HUES6 (cell line): ENCODE results near the gene TFG.

Source experiments
- H3K27ac ChIP-seq: 2 replicates; pipeline ENCODE4 v1.7.0; 2013; ENCODE audit warnings: low read depth, mild to moderate bottlenecking, low read length, inconsistent platforms
- H3K27me3 ChIP-seq: 2 replicates; pipeline ENCODE4 v1.6.1; 2013; ENCODE audit warnings: low read length; ENCODE audit not compliant: control insufficient read depth, insufficient read depth
- H3K36me3 ChIP-seq: 2 replicates; pipeline ENCODE4 v1.6.1; 2013; ENCODE audit warnings: low read length; ENCODE audit not compliant: control insufficient read depth, insufficient read depth
- H3K4me1 ChIP-seq: 2 replicates; pipeline ENCODE4 v1.6.1; 2013; ENCODE audit warnings: low read length; ENCODE audit not compliant: control insufficient read depth, insufficient read depth
- H3K4me3 ChIP-seq: 2 replicates; pipeline ENCODE4 v1.5.1; 2013; ENCODE audit warnings: low read depth, low read length
- H3K9ac ChIP-seq: one replicate; pipeline ENCODE4 v1.6.1; 2013; ENCODE audit warnings: mild to moderate bottlenecking, low read length
- H3K9me3 ChIP-seq: 2 replicates; pipeline ENCODE4 v1.6.1; 2013; ENCODE audit warnings: low read depth, low read length; ENCODE audit not compliant: control insufficient read depth, insufficient read depth

The TFG gene

DNA sequence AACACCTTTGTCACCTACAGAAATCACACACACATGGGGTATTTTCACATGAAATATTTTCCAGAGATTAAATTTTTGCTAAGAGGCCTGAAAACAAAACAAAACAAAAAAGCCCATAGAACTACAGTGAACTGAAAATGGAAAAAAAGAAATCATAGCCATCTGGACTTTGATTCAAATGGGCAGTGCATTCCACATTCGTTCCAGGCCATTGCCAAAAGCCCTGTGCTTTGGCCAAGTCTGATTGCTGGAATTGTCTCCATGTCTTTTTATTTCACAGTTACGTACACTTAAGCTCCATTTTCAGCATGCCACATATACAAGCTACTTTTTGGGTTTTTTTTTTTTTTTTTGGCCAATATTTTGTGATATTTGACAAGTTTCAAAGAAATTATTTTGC is 47.1 kb downstream of the TFG start:
- H3K9ac ChIP-seq: no peak overlapping the region
- peaks cover 6% of the 10 kb centered on the region for H3K36me3 ChIP-seq
- no peaks in the 10 kb centered on the region for H3K9me3 ChIP-seq
- H3K27me3 ChIP-seq: no peaks in the 10 kb centered on the region
- no peak overlapping the region for H3K4me3 ChIP-seq
- peaks cover 15% of the 10 kb centered on the region; the same call in 1 of the 2 replicates for H3K4me1 ChIP-seq
- no peak overlapping the region for H3K27ac ChIP-seq

DNA sequence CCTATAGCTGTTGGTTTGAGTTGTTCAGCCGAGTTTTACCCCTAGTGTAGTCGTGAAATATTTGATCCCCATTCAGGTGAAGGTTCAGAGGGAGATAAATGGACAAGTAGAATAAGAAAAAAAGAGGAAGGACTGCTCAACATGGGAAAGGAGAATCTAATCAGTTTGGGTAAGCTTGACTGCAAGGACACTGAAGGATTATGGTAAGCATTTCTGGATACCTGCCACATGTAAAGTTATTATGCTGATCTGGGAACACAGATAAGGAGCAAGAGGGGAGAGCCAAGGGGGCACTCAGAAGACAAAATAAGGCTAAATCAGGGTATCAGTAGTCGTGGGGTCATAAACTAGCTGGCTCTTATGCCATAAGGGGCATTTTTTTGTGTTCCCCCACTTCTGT is 49.9 kb downstream of the TFG start:
- no peak overlapping the region for H3K9ac ChIP-seq
- no peak overlapping the region for H3K27ac ChIP-seq
- no peaks in the 10 kb centered on the region for H3K9me3 ChIP-seq
- peaks cover 8% of the 10 kb centered on the region; the same call in 1 of the 2 replicates for H3K4me1 ChIP-seq
- H3K36me3 ChIP-seq: no peaks in the 10 kb centered on the region
- no peak overlapping the region for H3K4me3 ChIP-seq
- no peaks in the 10 kb centered on the region for H3K27me3 ChIP-seq

DNA sequence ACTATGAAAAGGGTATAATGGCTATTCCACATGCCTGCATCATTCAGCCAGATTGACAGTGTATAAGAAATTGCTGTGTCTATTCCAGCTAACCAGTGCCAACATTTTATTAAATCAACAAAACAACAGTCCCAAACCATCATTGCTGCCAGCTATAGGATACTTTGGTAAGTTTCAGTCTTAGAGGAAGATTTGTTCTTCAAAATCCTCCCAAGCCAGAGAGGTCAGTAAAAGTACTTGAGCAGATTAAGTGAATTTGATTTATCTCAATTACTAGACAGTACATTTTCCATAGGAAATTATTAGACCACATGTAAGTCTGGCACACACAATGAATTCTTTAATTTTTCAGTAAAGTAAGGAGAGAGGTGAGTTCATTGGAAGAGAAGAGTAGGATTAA is 50.7 kb downstream of the TFG start:
- Histone ChIP-seq H3K9me3 (no peaks in the 10 kb centered on the region), H3K27me3 (no peaks in the 10 kb centered on the region), H3K9ac (no peak overlapping the region), H3K4me3 (no peak overlapping the region), H3K27ac (no peak overlapping the region), H3K4me1 (peaks cover 3% of the 10 kb centered on the region; the same call in 1 of the 2 replicates), H3K36me3 (no peaks in the 10 kb centered on the region)

DNA sequence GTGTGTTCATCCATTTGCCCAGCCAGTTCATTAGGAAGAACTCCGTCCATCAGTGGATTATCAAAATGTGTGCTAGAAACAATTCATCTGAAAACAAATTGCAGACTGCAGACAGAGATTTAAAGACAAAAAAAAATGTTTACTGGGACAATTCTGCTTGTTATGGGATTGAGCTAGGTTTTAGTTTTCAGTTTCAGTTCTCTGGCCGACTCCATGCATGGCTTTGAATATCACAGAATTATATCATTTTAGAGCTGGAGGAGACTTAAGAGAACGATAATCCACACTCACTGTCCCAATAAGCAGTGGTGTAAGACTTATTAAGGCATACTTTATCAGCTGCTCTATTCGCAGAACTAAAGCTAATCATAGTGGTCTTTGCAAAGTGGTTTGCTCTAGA is 51.1 kb downstream of the TFG start:
- Histone ChIP-seq H3K9ac (no peak overlapping the region), H3K27me3 (no peaks in the 10 kb centered on the region), H3K4me1 (peaks cover 3% of the 10 kb centered on the region; the same call in 1 of the 2 replicates), H3K27ac (no peak overlapping the region), H3K36me3 (no peaks in the 10 kb centered on the region), H3K9me3 (no peaks in the 10 kb centered on the region), H3K4me3 (no peak overlapping the region)

DNA sequence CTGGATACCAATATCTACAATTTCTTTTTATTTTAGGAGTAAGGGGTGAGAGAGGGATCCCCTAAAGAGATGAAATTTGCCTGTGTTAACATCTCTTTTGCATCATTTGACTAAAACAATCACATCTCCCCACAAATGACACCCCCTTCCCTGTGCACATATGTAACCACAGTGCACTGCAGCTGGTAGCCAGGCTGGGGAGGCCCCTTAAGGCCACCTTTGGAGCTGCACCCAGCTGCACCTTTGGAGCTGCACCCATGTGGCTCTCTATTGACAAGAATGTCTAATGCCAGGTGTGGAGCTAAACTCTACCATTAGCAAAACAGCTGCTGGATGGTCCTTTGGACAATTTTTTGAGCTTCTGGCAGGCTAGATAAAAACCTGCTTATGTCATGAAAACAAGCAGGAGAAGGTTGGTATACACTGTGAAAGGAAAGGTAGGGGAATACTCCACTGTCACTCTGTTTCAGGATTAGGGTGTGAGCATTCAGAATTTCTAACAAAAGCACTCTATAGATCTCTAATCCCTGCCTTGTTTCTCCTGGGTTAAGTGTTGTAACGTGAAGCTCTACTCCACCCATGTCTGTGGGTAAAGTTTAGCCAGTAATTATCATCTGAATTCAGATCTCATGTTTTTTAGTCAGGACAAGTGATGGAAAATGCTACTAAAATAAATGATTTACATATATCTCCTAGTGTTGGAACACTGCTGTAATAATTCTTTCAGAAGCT is 52.1 kb downstream of the TFG start:
- Histone ChIP-seq H3K27me3 (no peaks in the 10 kb centered on the region), H3K4me1 (peaks cover 3% of the 10 kb centered on the region; the same call in 1 of the 2 replicates), H3K4me3 (no peak overlapping the region), H3K9ac (no peak overlapping the region), H3K27ac (no peak overlapping the region), H3K36me3 (no peaks in the 10 kb centered on the region), H3K9me3 (no peaks in the 10 kb centered on the region)

DNA sequence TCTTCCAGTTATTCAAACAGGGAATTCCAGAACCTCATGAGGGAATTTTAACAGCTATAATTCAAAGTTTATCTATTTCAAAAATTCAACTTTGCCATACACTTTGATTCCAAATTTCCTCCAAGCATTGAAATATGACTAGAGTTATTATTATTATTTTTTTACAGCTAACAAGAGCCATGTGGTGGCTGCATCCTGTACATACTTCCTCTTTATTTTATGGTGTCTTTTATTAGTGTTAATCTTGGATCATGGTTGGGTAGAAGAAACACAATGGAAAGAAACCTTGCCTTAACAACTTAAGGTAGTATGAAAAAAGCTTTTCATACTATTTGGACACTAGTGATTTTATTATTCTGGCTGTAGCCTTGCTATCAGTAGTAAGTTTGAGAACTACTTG is 52.7 kb downstream of the TFG start:
- H3K27ac ChIP-seq: no peak overlapping the region
- no peaks in the 10 kb centered on the region for H3K36me3 ChIP-seq
- no peaks in the 10 kb centered on the region for H3K27me3 ChIP-seq
- H3K4me1 ChIP-seq: peaks cover 3% of the 10 kb centered on the region; the same call in 1 of the 2 replicates
- H3K9me3 ChIP-seq: no peaks in the 10 kb centered on the region
- H3K4me3 ChIP-seq: no peak overlapping the region
- H3K9ac ChIP-seq: no peak overlapping the region

DNA sequence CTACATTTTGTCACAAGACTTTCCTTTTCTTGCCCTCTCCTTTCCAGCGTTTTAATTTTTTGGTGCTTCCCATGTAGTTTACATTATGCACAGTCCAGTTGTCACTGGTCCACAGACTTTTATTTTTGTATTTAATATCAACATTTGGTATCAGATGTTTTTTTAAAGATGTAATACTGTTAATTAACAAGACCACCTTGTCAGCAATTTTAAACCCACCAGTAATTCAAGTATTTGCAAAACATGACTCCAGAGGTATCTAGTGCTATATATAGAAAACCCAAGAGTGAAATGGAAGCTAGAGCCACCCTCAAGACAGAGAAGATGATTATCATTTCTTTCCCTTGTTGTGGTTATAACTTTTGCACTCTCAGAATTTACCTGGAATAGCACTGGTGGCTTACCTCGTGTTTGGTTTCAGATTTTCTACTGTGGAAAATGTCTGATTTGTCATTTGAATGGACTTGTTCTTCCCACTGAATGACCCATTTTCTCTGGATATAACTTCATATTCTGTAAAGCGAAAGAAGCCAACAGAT is 56.2 kb downstream of the TFG start:
- H3K36me3 ChIP-seq: no peaks in the 10 kb centered on the region
- peaks cover 11% of the 10 kb centered on the region for H3K4me1 ChIP-seq

DNA sequence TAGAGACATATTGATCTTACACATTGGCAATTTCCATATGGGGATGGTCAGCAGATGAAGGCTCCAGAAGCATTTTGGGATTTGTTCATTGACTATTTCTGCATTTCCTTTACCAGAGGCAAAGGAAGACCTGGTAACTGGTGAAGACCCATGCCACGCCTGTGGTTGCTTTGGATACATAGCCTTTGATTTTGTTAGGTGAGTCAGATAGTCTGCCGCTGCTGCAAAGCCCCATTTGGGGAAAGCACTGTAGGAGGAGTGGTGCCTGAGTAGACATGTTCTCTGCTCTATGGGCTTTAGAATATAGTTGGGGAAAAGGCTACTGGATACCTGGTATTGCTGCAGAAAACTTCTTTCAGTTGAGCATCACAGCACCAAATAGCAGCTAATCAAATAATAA is 56.8 kb downstream of the TFG start:
- Histone ChIP-seq H3K9me3 (no peaks in the 10 kb centered on the region), H3K27ac (no peak overlapping the region), H3K4me1 (peaks cover 11% of the 10 kb centered on the region), H3K9ac (no peak overlapping the region), H3K4me3 (no peak overlapping the region), H3K36me3 (no peaks in the 10 kb centered on the region), H3K27me3 (no peaks in the 10 kb centered on the region)

More for the DNA sequence above, 56.2 kb downstream of the TFG start:
- Histone ChIP-seq H3K27me3 (no peaks in the 10 kb centered on the region), H3K9me3 (no peaks in the 10 kb centered on the region), H3K4me3 (no peak overlapping the region), H3K9ac (no peak overlapping the region), H3K27ac (no peak overlapping the region)

DNA sequence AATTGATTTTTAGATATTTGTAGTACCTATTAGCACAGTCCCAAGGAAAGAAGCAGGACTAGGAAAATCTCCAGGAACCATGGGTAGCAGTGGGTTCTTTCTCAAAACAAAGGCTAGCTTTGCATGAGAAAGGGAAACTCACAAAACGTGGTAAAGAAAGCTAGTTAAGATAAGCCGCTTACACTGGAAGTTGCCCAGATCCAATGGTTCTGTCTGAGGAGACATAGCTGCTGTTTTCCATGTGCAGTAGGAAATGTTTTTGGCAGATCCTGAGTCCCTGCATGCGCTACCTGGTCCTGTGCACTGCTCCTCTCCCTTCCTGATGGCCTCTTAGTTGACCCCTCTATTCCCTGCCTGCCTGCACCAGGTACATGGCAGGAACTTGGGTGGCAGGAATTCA is 60.4 kb downstream of the TFG start:
- Histone ChIP-seq H3K9me3 (no peaks in the 10 kb centered on the region), H3K27ac (peak overlapping the region; percentile 24; the same call in 1 of the 2 replicates)

DNA sequence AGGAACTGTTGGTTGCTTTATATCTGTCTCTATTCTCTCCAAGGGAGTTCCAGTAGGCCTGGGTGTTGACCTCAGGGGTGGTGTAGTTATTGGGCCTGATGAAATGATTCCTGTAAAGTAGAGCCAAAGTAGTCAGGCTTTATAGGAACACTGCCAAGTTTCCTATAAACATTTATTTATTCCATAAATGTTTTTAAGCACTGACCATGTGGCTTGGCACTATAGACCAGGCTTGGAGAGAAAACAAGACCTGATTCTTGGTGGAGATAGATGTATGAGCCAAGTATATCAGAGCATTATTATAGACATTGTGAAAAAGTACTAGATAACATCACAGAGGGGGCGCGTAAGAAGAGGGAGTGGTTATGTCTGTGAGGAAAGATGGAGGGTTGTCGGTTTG is 65.9 kb downstream of the TFG start:
- Histone ChIP-seq H3K4me1 (no peaks in the 10 kb centered on the region; the same call in 1 of the 2 replicates), H3K36me3 (no peaks in the 10 kb centered on the region), H3K27me3 (no peaks in the 10 kb centered on the region), H3K27ac (no peak overlapping the region), H3K9me3 (no peaks in the 10 kb centered on the region), H3K9ac (no peak overlapping the region), H3K4me3 (no peak overlapping the region)

More for the DNA sequence above, 60.4 kb downstream of the TFG start:
- Histone ChIP-seq H3K36me3 (no peaks in the 10 kb centered on the region), H3K27me3 (no peaks in the 10 kb centered on the region), H3K9ac (no peak overlapping the region), H3K4me1 (peaks cover 11% of the 10 kb centered on the region), H3K4me3 (no peak overlapping the region)

DNA sequence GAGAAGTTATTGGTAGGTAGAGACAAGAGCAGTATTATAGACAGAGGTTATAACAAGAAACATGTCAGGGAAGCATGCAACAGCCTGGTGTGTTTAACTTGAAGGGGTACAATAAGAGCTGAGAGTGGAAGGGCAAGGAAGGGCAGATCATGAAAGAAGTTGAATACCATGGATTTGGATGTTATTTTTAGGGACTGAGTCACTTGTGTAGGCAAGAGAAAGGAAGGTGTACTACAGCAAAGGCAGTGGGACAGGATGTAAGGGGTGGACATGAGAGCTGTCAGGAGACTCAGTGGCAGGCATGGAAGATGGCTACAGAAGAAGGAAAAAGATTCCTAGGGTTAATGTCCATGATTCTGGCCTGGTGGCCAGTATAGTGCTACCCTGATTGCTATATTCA is 66.4 kb downstream of the TFG start:
- no peaks in the 10 kb centered on the region for H3K36me3 ChIP-seq
- H3K9me3 ChIP-seq: no peaks in the 10 kb centered on the region
- H3K27me3 ChIP-seq: no peaks in the 10 kb centered on the region
- H3K4me3 ChIP-seq: no peak overlapping the region
- no peak overlapping the region for H3K27ac ChIP-seq
- H3K9ac ChIP-seq: no peak overlapping the region
- H3K4me1 ChIP-seq: no peaks in the 10 kb centered on the region
